ENCODE data around the gene BTBD9. TPM values are rescaled to one million over a fixed set of nuclear protein-coding genes. Genes with fewer than 3 reads are reported as not detected.

Gene BTBD9
- total RNA-seq = 28.1 TPM

GRCh38 chr6:38639498-38640215 is at the start of gene BTBD9:
Gene BTBD9 (minus strand): TSS chr6:38639929.
- no peak for FAIRE-seq

GRCh38 chr6:38688579-38689087 is 48.9 kb upstream of the BTBD9 start:
- DNase-seq (ENCODE audit: low spot score in 2 of 2) (no peak), FAIRE-seq (no peak)

More at GRCh38 chr6:38639498-38640215, at the start of gene BTBD9:
- peak; percentile 79 to 80 for DNase-seq (ENCODE audit: low spot score in 2 of 2)

- no peak for FAIRE-seq
- DNase-seq (ENCODE audit: low spot score in 2 of 2) = no peak
Observed at GRCh38 chr6:38687549-38687948, 47.8 kb upstream of the BTBD9 start.

GRCh38 chr6:38687043-38687353 is 47.3 kb upstream of the BTBD9 start:
- DNase-seq (ENCODE audit: low spot score in 2 of 2) (no peak), FAIRE-seq (no peak)

GRCh38 chr6:38686270-38687042 is 46.7 kb upstream of the BTBD9 start:
- FAIRE-seq (peak; percentile 19), DNase-seq (ENCODE audit: low spot score in 2 of 2) (no peak)

- no peak for FAIRE-seq
Observed at GRCh38 chr6:38684904-38685303, 45.2 kb upstream of the BTBD9 start.

GRCh38 chr6:38684237-38684636 is 44.5 kb upstream of the BTBD9 start:
- DNase-seq (ENCODE audit: low spot score in 2 of 2) = no peak
- FAIRE-seq = no peak

More at GRCh38 chr6:38684904-38685303, 45.2 kb upstream of the BTBD9 start:
- DNase-seq (ENCODE audit: low spot score in 2 of 2) = no peak

GRCh38 chr6:38681850-38682249 is 42.1 kb upstream of the BTBD9 start:
- DNase-seq (ENCODE audit: low spot score in 2 of 2) (no peak), FAIRE-seq (no peak)

- no peak for FAIRE-seq
Observed at GRCh38 chr6:38679668-38680067, 39.9 kb upstream of the BTBD9 start.

GRCh38 chr6:38678178-38678760 is 38.5 kb upstream of the BTBD9 start:
- DNase-seq (ENCODE audit: low spot score in 2 of 2) (no peak), FAIRE-seq (no peak)

More at GRCh38 chr6:38679668-38680067, 39.9 kb upstream of the BTBD9 start:
- no peak for DNase-seq (ENCODE audit: low spot score in 2 of 2)

- no peak for DNase-seq (ENCODE audit: low spot score in 2 of 2)
- no peak for FAIRE-seq
Observed at GRCh38 chr6:38676974-38677544, 37.3 kb upstream of the BTBD9 start.

- FAIRE-seq (no peak), DNase-seq (ENCODE audit: low spot score in 2 of 2) (no peak)
Observed at GRCh38 chr6:38676236-38676973, 36.7 kb upstream of the BTBD9 start.

GRCh38 chr6:38673397-38674165 is 33.9 kb upstream of the BTBD9 start:
- FAIRE-seq = no peak
- no peak for DNase-seq (ENCODE audit: low spot score in 2 of 2)

GRCh38 chr6:38671885-38672467 is 32.2 kb upstream of the BTBD9 start:
- peak; percentile 15 to 52 for DNase-seq (ENCODE audit: low spot score in 2 of 2)
- no peak for FAIRE-seq

- DNase-seq (ENCODE audit: low spot score in 2 of 2) = no peak
- FAIRE-seq = no peak
Observed at GRCh38 chr6:38658418-38659167, 18.9 kb upstream of the BTBD9 start.

- FAIRE-seq = no peak
- no peak for DNase-seq (ENCODE audit: low spot score in 2 of 2)
Observed at GRCh38 chr6:38656896-38657295, 17.2 kb upstream of the BTBD9 start.

GRCh38 chr6:38654263-38654662 is 14.5 kb upstream of the BTBD9 start:
- FAIRE-seq = no peak

GRCh38 chr6:38651121-38651784 is 11.5 kb upstream of the BTBD9 start:
- DNase-seq (ENCODE audit: low spot score in 2 of 2) = no peak
- FAIRE-seq = no peak

More at GRCh38 chr6:38654263-38654662, 14.5 kb upstream of the BTBD9 start:
- DNase-seq (ENCODE audit: low spot score in 2 of 2) = no peak

All from frontal cortex (tissue), 4 donors.